SK-N-SH (cell line): Measurements from ENCODE around the gene RNF112. TPM values are rescaled to one million over a fixed set of nuclear protein-coding genes. Genes with fewer than 3 reads are reported as not detected.

Experiments
- CTCF ChIA-PET: fragments of 300-600, 350-600 bp; formaldehyde crosslinking; extraction: SDS; loops from one replicate; lab custom pipeline; 2021; lab: Yijun Ruan, JAX
- POLR2A ChIA-PET: fragments of 350-600 bp; sonication (Branson Sonifier 250); formaldehyde crosslinking; extraction: SDS; loops from one replicate; lab custom pipeline; 2020; ENCODE audit warnings: antibody characterized with exemption, inconsistent platforms; lab: Yijun Ruan, JAX
- DNase-seq: peaks from one replicate; pipeline ENCODE4 v3.0.0; 2012
- H2AFZ ChIP-seq: fragments of 200-600 bp; sonication (generic); 2 replicates; pipeline ENCODE4 v1.8.1; 2016; ENCODE audit warnings: antibody characterized with exemption, mild to moderate bottlenecking, low read depth
- H3F3A ChIP-seq: fragments of 200-600 bp; sonication (generic); replicated peaks from 2 replicates; pipeline ENCODE3; 2016; ENCODE audit warnings: antibody characterized with exemption, mild to moderate bottlenecking; ENCODE audit not compliant: insufficient read depth
- H3K27ac ChIP-seq, 2 experiments: fragments of 200-500 bp in 1 of 2; fragments of 200-600 bp in 1 of 2; sonication (Bioruptor generic) in 1 of 2; sonication (generic), shearing (Covaris generic) in 1 of 2; 2 replicates each; pipeline versions ENCODE4 v1.5.1 to v1.6.1; 2014 to 2016; ENCODE audit warnings: low read depth in 2 of 2, inconsistent platforms in 1 of 2, low read length in 1 of 2, mild to moderate bottlenecking in 1 of 2, mixed read lengths in 1 of 2
- H3K27me3 ChIP-seq: fragments of 200-600 bp; sonication (generic), shearing (Covaris generic); 2 replicates; pipeline ENCODE4 v1.6.1; 2016; ENCODE audit warnings: mixed run types; ENCODE audit not compliant: insufficient read depth
- H3K36me3 ChIP-seq, 2 experiments: fragments of 200-500 bp in 1 of 2; fragments of 200-600 bp in 1 of 2; sonication (Bioruptor generic) in 1 of 2; sonication (generic) in 1 of 2; replicated peaks in 1 of 2; 2 replicates each; pipeline versions ENCODE3 to v1.5.1; 2014 to 2016; ENCODE audit warnings: low read length in 1 of 2, mild to moderate bottlenecking in 1 of 2; ENCODE audit not compliant: insufficient read depth in 2 of 2, control insufficient read depth in 1 of 2
- H3K4me1 ChIP-seq, 2 experiments: fragments of 200-500 bp in 1 of 2; fragments of 200-600 bp in 1 of 2; sonication (Bioruptor generic) in 1 of 2; sonication (generic), shearing (Covaris generic) in 1 of 2; 2 replicates each; pipeline versions ENCODE4 v1.5.1 to v1.6.1; 2014 to 2016; ENCODE audit warnings: low read depth in 1 of 2, low read length in 1 of 2, mixed run types in 1 of 2; ENCODE audit not compliant: insufficient read depth in 2 of 2, control insufficient read depth in 1 of 2
- H3K4me2 ChIP-seq: fragments of 200-600 bp; sonication (generic), shearing (Covaris generic); 2 replicates; pipeline ENCODE4 v1.6.1; 2017; ENCODE audit warnings: mixed run types
- H3K4me3 ChIP-seq, 2 experiments: fragments of 200-500 bp in 1 of 2; fragments of 200-600 bp in 1 of 2; sonication (Bioruptor generic) in 1 of 2; sonication (generic), shearing (Covaris generic) in 1 of 2; 2 replicates each; pipeline versions ENCODE4 v1.5.1 to v1.8.1; 2014 to 2016; ENCODE audit warnings: low read depth in 2 of 2, inconsistent platforms in 1 of 2, low read length in 1 of 2, mild to moderate bottlenecking in 1 of 2, mixed read lengths in 1 of 2, moderate library complexity in 1 of 2
- H3K79me2 ChIP-seq: fragments of 200-600 bp; sonication (generic); 2 replicates; pipeline ENCODE4 v1.8.1; 2017; ENCODE audit warnings: mild to moderate bottlenecking; ENCODE audit not compliant: insufficient read depth
- H3K9ac ChIP-seq: fragments of 200-600 bp; sonication (generic); 2 replicates; pipeline ENCODE4 v1.6.1; 2017; ENCODE audit warnings: mixed run types
- H3K9me2 ChIP-seq: fragments of 200-600 bp; sonication (generic); 2 replicates; pipeline ENCODE4 v1.6.1; 2017; ENCODE audit warnings: mixed run types
- H3K9me3 ChIP-seq: fragments of 200-600 bp; sonication (generic); 2 replicates; pipeline ENCODE4 v1.6.1; 2017; ENCODE audit warnings: mixed run types, mild to moderate bottlenecking, moderate library complexity
- H4K20me1 ChIP-seq: fragments of 200-600 bp; sonication (generic); 2 replicates; pipeline ENCODE4 v1.6.1; 2017; ENCODE audit warnings: mild to moderate bottlenecking, mixed run types; ENCODE audit not compliant: insufficient read depth
- ELF1 ChIP-seq: IDR thresholded peaks from 2 replicates; pipeline ENCODE4 v1.4.0; 2012
- EP300 ChIP-seq, 2 experiments: IDR thresholded peaks; 2 replicates each; pipeline versions ENCODE4 v1.4.0 to v1.6.1; 2012; ENCODE audit warnings: borderline replicate concordance in 1 of 2, low read depth in 1 of 2, low read length in 1 of 2
- EZH2phosphoT487 ChIP-seq: fragments of 200-600 bp; sonication (generic); IDR thresholded peaks from 2 replicates; pipeline ENCODE4 v1.6.1; 2017; ENCODE audit warnings: low read depth, mixed run types, mild to moderate bottlenecking, antibody characterized with exemption, moderate library complexity, borderline replicate concordance
- JUND ChIP-seq: IDR thresholded peaks from 2 replicates; pipeline ENCODE4 v1.4.0; 2012
- MAX ChIP-seq: IDR thresholded peaks from 2 replicates; pipeline ENCODE4 v1.4.0; 2012; ENCODE audit warnings: low read depth
- NFIC ChIP-seq: IDR thresholded peaks from 2 replicates; pipeline ENCODE4 v1.4.0; 2012; ENCODE audit warnings: borderline replicate concordance
- RCOR1 ChIP-seq: fragments of 150-350 bp; IDR thresholded peaks from 2 replicates; pipeline ENCODE4 v1.6.1; 2017; ENCODE audit warnings: antibody characterized with exemption, low read length
- TCF12 ChIP-seq: IDR thresholded peaks from 2 replicates; pipeline ENCODE4 v1.4.0; 2012
- ZBTB33 ChIP-seq: IDR thresholded peaks from 2 replicates; pipeline ENCODE4 v1.4.0; 2012; ENCODE audit warnings: low read depth, borderline replicate concordance
- WGBS: methylation state at CpG from one replicate; pipeline ENCODE4 v1.1.6; 2017; ENCODE audit warnings: low lambda C conversion rate; 5-methylcytosine and 5-hydroxymethylcytosine counted together
- polyA plus RNA-seq, 3 experiments: library from polyadenylated mRNA; depleted of rRNA; stranded (reverse); fragments of >200 nt; gene quantifications; 2 replicates each; pipeline ENCODE4 v1.2.3, GENCODE V29; 2012
- TF ChIP-seq, protein P1 (sequence below): IDR thresholded peaks from 2 replicates; pipeline ENCODE4 v1.6.1; 2012; ENCODE audit warnings: mild to moderate bottlenecking, low read depth, low read length, moderate library complexity
- TF ChIP-seq, protein P2 (sequence below): fragments of 150-350 bp; IDR thresholded peaks from 2 replicates; pipeline ENCODE4 v1.6.1; 2017; ENCODE audit warnings: antibody characterized with exemption, low read length, low read depth, borderline replicate concordance

RNF112 gene
- polyA plus RNA-seq, 1 of the 3 experiments (the other 2 are of a cell fraction), result 22.6 TPM

DNA sequence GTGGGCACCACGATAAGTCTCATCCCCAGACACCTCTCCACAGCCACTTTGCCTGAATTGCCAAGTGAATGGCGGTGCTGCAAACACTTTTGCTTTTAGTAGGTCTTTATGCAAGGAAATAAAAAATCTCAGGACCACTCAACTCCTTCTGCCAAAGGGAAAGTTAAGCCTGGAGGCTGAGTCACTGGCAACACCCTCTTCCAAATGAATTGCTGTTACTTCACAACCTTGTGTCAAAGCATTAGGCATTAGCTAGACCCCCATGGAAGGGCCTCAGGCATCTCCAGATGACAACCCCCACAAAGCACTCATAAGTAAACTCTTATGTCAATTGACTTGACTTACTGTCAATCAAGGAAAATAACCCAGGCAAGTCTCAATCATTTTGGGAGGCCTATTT, 43.0 kb downstream of the RNF112 start:
- no peaks in the 10 kb centered on the region for H3K36me3 ChIP-seq
- peaks cover 5% of the 10 kb centered on the region for H3F3A ChIP-seq
- no peak for DNase-seq
- TF ChIP-seq JUND (no peak), NFIC (no peak), ZBTB33 (no peak), RCOR1 (no peak), TCF12 (no peak), EP300 (IDR thresholded peaks at IDR 0.05; ENCODE audit: borderline replicate concordance in 1 of 2, low read depth in 1 of 2, low read length in 1 of 2) (no peak), ELF1 (no peak)
- TF ChIP-seq, protein P1, sequence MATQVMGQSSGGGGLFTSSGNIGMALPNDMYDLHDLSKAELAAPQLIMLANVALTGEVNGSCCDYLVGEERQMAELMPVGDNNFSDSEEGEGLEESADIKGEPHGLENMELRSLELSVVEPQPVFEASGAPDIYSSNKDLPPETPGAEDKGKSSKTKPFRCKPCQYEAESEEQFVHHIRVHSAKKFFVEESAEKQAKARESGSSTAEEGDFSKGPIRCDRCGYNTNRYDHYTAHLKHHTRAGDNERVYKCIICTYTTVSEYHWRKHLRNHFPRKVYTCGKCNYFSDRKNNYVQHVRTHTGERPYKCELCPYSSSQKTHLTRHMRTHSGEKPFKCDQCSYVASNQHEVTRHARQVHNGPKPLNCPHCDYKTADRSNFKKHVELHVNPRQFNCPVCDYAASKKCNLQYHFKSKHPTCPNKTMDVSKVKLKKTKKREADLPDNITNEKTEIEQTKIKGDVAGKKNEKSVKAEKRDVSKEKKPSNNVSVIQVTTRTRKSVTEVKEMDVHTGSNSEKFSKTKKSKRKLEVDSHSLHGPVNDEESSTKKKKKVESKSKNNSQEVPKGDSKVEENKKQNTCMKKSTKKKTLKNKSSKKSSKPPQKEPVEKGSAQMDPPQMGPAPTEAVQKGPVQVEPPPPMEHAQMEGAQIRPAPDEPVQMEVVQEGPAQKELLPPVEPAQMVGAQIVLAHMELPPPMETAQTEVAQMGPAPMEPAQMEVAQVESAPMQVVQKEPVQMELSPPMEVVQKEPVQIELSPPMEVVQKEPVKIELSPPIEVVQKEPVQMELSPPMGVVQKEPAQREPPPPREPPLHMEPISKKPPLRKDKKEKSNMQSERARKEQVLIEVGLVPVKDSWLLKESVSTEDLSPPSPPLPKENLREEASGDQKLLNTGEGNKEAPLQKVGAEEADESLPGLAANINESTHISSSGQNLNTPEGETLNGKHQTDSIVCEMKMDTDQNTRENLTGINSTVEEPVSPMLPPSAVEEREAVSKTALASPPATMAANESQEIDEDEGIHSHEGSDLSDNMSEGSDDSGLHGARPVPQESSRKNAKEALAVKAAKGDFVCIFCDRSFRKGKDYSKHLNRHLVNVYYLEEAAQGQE, result no peak
- H3K27me3 ChIP-seq, result no peaks in the 10 kb centered on the region
- ChIA-PET POLR2A (no interaction called here), CTCF (interaction anchor here (1.1 to 6.9 kb wide), 3 partner anchors 91 to 312 kb away, joined by 3 to 60 read pairs (median 8); partner anchors contain the start of gene B9D1)
- no peaks in the 10 kb centered on the region for H3K9me2 ChIP-seq
- H3K79me2 ChIP-seq, result no peaks in the 10 kb centered on the region
- H3K27ac ChIP-seq, result no peak overlapping the region
- no peak overlapping the region for H3K4me2 ChIP-seq
- no peak overlapping the region for H3K9ac ChIP-seq
- H3K4me1 ChIP-seq, result peaks cover 2 to 6% of the 10 kb centered on the region in 2 experiments
- H3K9me3 ChIP-seq, result no peaks in the 10 kb centered on the region
- H4K20me1 ChIP-seq, result no peaks in the 10 kb centered on the region
- WGBS, result 74% methylated on average over 2 of the region's 2 CpGs
- no peak overlapping the region for H3K4me3 ChIP-seq
- no peak overlapping the region for H2AFZ ChIP-seq

- CTCF ChIA-PET, result interaction anchor here (0.7 to 6.9 kb wide), 4 partner anchors 9 to 306 kb away, joined by 3 to 60 read pairs (median 10); partner anchors contain the start of gene B9D1
- no peaks in the 10 kb centered on the region for H3K79me2 ChIP-seq
- TF ChIP-seq ELF1 (no peak), ZBTB33 (no peak), MAX (no peak), EZH2phosphoT487 (no peak)
- TF ChIP-seq, protein P1, result no peak
- TF ChIP-seq, protein P2, sequence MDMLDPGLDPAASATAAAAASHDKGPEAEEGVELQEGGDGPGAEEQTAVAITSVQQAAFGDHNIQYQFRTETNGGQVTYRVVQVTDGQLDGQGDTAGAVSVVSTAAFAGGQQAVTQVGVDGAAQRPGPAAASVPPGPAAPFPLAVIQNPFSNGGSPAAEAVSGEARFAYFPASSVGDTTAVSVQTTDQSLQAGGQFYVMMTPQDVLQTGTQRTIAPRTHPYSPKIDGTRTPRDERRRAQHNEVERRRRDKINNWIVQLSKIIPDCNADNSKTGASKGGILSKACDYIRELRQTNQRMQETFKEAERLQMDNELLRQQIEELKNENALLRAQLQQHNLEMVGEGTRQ, result no peak
Observed at GRCh38 chr17:19456016-19456927, 45.2 kb downstream of the RNF112 start.

More at GRCh38 chr17:19456016-19456927, 45.2 kb downstream of the RNF112 start:
- no peak overlapping the region for H3K4me2 ChIP-seq
- H3K9me3 ChIP-seq, result no peaks in the 10 kb centered on the region
- H3K4me1 ChIP-seq, result no peaks in the 10 kb centered on the region
- no peaks in the 10 kb centered on the region for H3K9me2 ChIP-seq
- H3K4me3 ChIP-seq, result no peak overlapping the region
- H3K9ac ChIP-seq, result no peak overlapping the region
- 91% methylated on average over 6 of the region's 6 CpGs for WGBS
- H2AFZ ChIP-seq, result no peak overlapping the region
- DNase-seq, result no peak
- H3K27me3 ChIP-seq, result no peaks in the 10 kb centered on the region
- no peaks in the 10 kb centered on the region for H3K36me3 ChIP-seq
- no peaks in the 10 kb centered on the region for H3F3A ChIP-seq
- H3K27ac ChIP-seq, result no peak overlapping the region
- POLR2A ChIA-PET, result no interaction called here
- H4K20me1 ChIP-seq, result no peaks in the 10 kb centered on the region
